SH-SY5Y (cell line): ENCODE data around the gene SORCS3.

ENCODE experiments used
- GATA2 ChIP-seq: IDR thresholded peaks from 2 replicates; pipeline ENCODE4 v1.6.1; 2011; ENCODE audit warnings: mild to moderate bottlenecking, low read depth, low read length
- GATA3 ChIP-seq: IDR thresholded peaks from 2 replicates; pipeline ENCODE4 v1.6.1; 2011; ENCODE audit warnings: low read depth, mild to moderate bottlenecking, low read length, moderate library complexity

DNA sequence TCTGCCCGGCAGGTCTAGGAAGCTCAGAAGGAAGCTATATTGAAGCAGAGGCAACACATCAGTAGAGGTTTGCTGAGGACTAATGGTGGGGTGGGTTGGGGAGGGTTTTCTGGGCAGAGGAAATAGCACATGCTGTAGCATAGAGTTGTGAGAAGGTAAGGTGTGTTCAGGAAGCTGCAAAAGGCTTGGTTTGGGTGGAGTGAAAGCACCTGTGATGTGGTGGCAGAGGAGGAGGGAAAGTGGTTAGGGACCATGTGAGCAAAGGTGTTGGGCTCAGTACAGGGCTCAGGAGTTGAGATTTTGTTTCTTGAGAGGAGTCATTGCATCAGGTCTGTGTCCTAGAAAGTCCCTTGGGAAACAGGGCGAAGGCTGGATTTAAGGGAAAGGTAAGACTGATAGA lies 294.6 kb downstream of the SORCS3 start:
- TF ChIP-seq GATA2, result no peak
- TF ChIP-seq GATA3, result no peak
